ENCODE results near the gene CENPE.

- TF ChIP-seq CTCF (IDR thresholded peaks at IDR 0.05) (no peak), POLR2A (IDR thresholded peaks at IDR 0.05) (no peak), EP300 (IDR thresholded peaks at IDR 0.05) (no peak)
Measured at GRCh38 chr4:103074744-103075434, 123.3 kb downstream of the CENPE start.

All from tibial nerve (tissue), 4 donors.